Panc1 (cell line): Measurements from ENCODE around the gene KCTD4.

Experiments
- REST ChIP-seq, 2 experiments: IDR thresholded peaks; 2 replicates each; pipeline ENCODE4 v1.6.1; 2011 to 2012; ENCODE audit warnings: low read depth in 2 of 2, control low read depth in 1 of 2, low read length in 1 of 2, mild to moderate bottlenecking in 1 of 2, moderate library complexity in 1 of 2; ENCODE audit not compliant: insufficient read depth in 1 of 2
- TF ChIP-seq, protein P1 (sequence below): fragments of 450-650 bp; IDR thresholded peaks from 2 replicates; pipeline ENCODE4 v1.5.1; 2017; ENCODE audit warnings: mild to moderate bottlenecking

GRCh38 chr13:45162194-45162593 lies 38.7 kb downstream of the KCTD4 start:
- TF ChIP-seq, protein P1, sequence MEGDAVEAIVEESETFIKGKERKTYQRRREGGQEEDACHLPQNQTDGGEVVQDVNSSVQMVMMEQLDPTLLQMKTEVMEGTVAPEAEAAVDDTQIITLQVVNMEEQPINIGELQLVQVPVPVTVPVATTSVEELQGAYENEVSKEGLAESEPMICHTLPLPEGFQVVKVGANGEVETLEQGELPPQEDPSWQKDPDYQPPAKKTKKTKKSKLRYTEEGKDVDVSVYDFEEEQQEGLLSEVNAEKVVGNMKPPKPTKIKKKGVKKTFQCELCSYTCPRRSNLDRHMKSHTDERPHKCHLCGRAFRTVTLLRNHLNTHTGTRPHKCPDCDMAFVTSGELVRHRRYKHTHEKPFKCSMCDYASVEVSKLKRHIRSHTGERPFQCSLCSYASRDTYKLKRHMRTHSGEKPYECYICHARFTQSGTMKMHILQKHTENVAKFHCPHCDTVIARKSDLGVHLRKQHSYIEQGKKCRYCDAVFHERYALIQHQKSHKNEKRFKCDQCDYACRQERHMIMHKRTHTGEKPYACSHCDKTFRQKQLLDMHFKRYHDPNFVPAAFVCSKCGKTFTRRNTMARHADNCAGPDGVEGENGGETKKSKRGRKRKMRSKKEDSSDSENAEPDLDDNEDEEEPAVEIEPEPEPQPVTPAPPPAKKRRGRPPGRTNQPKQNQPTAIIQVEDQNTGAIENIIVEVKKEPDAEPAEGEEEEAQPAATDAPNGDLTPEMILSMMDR, result no peak
- TF ChIP-seq REST (IDR thresholded peaks at IDR 0.05; ENCODE audit: insufficient read depth in 1 of 2, low read depth in 2 of 2, low read length in 1 of 2), result no peak
